Activated CD4-positive, CD25-positive, alpha-beta regulatory T cell treated with anti-CD3 and anti-CD28 coated beads, Interleukin-2, amount 50 U/mL, for 16 hours (primary cell): ENCODE data around the gene AP1G2.
"Not testable (repeated sequence)": the region's sequence is repeated elsewhere in the genome, so short reads cannot be mapped to it uniquely, and the experiment has no call there.

Experiments used
- DNase-seq: peaks from one replicate; pipeline ENCODE4 v3.0.0-alpha.2; 2020; ENCODE audit warnings: low read depth, low spot score

The AP1G2 gene

GRCh38 chr14:23538050-23538718, 29.4 kb downstream of the AP1G2 start:
- no peak for DNase-seq

- no peak for DNase-seq
Observed at GRCh38 chr14:23537351-23538049, 30.1 kb downstream of the AP1G2 start.

GRCh38 chr14:23536906-23537305, 30.7 kb downstream of the AP1G2 start:
- DNase-seq, result not testable (repeated sequence)

GRCh38 chr14:23536494-23536893, 31.1 kb downstream of the AP1G2 start:
- no peak for DNase-seq

GRCh38 chr14:23535943-23536342, 31.6 kb downstream of the AP1G2 start:
- DNase-seq, result no peak

GRCh38 chr14:23533652-23534435, 33.7 kb downstream of the AP1G2 start:
- DNase-seq, result no peak

- no peak for DNase-seq
Observed at GRCh38 chr14:23532658-23533057, 34.9 kb downstream of the AP1G2 start.

- DNase-seq, result no peak
Observed at GRCh38 chr14:23531391-23531790, 36.2 kb downstream of the AP1G2 start.

- no peak for DNase-seq
Observed at GRCh38 chr14:23530375-23531055, 37.1 kb downstream of the AP1G2 start.

GRCh38 chr14:23529016-23529415, 38.6 kb downstream of the AP1G2 start:
- no peak for DNase-seq

GRCh38 chr14:23528555-23528954, 39.0 kb downstream of the AP1G2 start:
- DNase-seq, result no peak

- no peak for DNase-seq
Observed at GRCh38 chr14:23525611-23526010, 42.0 kb downstream of the AP1G2 start.

- no peak for DNase-seq
Observed at GRCh38 chr14:23524954-23525353, 42.6 kb downstream of the AP1G2 start.

GRCh38 chr14:23523229-23524016, 44.2 kb downstream of the AP1G2 start:
- DNase-seq, result no peak

GRCh38 chr14:23522643-23523198, 44.9 kb downstream of the AP1G2 start:
- no peak for DNase-seq

- no peak for DNase-seq
Observed at GRCh38 chr14:23521785-23522640, 45.6 kb downstream of the AP1G2 start.

- DNase-seq, result no peak
Observed at GRCh38 chr14:23520899-23521533, 46.6 kb downstream of the AP1G2 start.

- DNase-seq, result no peak
Observed at GRCh38 chr14:23518709-23519108, 48.9 kb downstream of the AP1G2 start.

GRCh38 chr14:23517650-23518326, 49.8 kb downstream of the AP1G2 start:
- no peak for DNase-seq
